Activated CD4-positive, alpha-beta T cell treated with anti-CD3 and anti-CD28 coated beads for 24 hours (primary cell): ENCODE data around the gene ZNF3.

Experiments
- DNase-seq, 2 donors: peaks; one replicate each; pipeline ENCODE4 v3.0.0-alpha.2; 2020; ENCODE audit warnings: low read depth in 2 of 2

Gene ZNF3

DNA sequence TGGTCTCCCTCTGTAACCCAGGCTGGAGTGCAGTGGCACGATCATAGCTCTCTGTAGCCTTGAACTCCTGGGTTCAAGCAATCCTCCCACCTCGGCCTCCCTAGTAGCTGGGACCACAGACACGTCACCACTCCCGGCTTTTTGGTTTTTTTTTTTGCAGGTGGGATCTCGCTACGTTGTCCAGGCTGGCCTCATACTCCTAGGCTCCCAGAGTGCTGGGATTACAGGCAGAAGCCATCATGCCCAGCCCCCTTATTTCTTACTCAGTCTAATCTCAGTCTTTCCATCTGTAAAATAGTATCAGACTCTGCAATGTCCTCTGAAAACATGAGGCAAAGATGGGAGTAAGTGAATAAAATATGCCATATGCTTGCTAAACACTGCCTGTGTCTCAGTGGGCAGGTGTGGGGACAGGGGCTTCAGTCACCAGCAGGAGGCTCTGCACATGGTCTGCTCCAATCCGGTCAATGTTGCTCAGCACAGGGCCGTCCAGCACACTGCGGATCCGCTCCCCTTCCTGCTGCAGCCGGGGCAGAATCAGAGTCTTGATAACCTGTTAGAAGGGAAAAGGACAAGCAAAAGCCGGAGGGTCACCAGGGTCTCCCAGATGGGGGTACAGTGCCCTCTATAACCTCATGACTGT lies 28.1 kb upstream of the ZNF3 start:
- DNase-seq = no peak

DNA sequence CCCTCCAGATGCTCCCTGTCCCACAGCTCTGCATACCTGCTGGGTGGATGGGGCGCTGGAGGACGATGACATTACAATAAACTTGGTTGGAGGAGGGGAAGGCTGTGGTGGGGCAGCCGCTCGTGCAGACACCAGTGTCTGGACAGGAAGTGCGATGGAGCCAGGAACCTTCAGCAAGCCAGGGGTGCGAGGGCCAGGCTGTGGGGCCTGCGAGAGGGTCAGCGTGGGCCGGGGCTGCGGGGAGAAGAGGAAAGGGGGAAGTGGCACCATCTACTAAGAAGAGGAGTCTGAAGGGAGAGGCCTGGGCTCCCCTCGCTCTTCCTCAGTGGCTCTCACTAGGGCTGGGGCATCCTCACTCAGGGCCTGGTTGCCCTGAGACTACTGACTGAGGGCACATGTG lies 26.4 kb upstream of the ZNF3 start:
- DNase-seq = no peak

- no peak for DNase-seq
Observed at GRCh38 chr7:100107125-100107737, 25.7 kb upstream of the ZNF3 start.

GRCh38 chr7:100106633-100107032 lies 25.1 kb upstream of the ZNF3 start:
- DNase-seq = no peak

DNA sequence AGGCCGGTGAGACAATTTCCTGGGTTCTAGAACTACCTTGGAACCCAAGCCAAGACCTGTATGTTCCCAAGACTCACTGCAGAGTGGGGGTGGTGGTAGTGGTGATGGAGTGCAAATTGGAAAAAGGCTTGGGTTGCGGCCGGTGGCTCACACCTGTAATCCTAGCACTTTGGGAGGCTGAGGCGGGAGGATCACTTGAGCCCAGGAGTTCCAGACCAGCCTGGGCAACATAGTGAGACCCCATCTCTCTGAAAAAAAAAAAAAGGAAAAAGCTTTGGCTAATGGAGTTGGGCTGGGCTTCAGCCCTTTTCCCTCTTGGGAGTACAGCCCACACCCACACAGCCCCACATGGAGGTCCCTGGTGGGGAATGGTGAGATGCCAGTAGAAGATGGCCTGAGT lies 24.0 kb upstream of the ZNF3 start:
- no peak for DNase-seq

DNA sequence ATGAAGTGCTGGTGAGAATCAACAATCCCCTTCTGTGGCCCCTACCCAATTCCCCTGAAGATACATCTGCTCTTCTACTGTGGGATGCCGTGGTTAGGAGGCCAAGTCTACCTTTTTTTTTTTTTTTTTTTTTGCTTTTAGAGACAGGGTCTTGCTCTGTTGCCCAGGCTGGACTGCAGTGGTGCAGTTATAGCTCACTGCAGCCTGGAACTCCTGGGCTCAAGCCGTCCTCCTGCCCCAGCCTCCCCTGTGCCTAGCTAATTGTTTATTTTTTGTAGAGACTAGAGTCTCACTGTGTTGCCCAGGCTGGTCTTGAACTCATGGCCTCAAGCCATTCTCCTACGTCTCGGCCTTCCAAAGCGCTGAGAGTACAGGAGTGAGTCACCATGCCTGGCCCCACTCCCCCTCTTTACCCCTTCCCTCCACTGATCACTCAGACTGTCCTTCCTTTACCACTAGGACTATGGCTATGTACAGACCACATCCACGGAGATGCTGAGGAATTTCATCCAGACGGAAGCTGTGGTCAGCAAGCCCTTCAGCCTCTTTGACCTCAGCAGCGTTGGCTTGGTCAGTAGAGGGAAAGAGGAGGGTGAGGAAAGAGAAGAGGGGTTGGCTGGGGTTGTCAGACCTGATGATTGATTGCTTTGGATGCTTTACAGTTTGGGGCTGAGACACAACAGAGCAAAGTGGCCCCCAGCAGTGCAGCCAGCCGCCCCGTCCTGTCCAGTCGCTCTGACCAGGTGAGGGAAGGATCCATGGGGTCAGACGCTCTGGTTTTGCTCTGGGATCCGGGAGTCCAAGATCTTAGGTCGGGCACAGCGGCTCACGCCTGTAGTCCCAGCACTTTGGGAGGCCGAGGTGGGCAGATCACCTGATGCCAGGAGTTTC lies 21.7 kb upstream of the ZNF3 start:
- DNase-seq = no peak

- DNase-seq = peak; percentile 95 to 96
Observed at GRCh38 chr7:100101016-100101862, 19.7 kb upstream of the ZNF3 start, which contains the start of the genes AP4M1 and MCM7. AP4M1 (plus strand) TSS chr7:100101643; CDS start chr7:100101715, 72 bp downstream. MCM7 (minus strand) TSS chr7:100101397; CDS start chr7:100101294, 103 bp downstream.

GRCh38 chr7:100100420-100101015 lies 19.0 kb upstream of the ZNF3 start:
- DNase-seq = peak; percentile 75

DNA sequence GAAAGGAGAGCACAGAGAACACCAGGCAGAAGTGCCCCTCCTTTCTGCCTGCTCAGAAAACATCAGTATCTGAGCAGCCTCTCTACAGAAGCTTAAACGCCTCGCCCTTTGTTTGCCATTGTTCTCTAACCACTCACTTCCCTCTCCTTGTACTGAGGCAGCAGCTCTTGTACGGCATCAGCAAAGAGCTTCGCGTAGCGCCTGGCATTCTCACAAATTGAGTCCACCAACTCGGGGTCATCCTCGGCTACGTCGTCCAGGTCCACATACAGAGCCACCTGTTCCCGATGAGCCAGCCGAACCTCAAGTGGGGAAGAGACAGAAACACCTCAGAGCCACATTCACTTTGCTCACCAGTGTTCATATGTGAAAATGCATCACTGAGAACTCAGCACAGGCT lies 17.9 kb upstream of the ZNF3 start:
- no peak for DNase-seq

GRCh38 chr7:100098913-100099312 lies 17.4 kb upstream of the ZNF3 start:
- no peak for DNase-seq

GRCh38 chr7:100095704-100096103 lies 14.2 kb upstream of the ZNF3 start:
- no peak for DNase-seq

DNA sequence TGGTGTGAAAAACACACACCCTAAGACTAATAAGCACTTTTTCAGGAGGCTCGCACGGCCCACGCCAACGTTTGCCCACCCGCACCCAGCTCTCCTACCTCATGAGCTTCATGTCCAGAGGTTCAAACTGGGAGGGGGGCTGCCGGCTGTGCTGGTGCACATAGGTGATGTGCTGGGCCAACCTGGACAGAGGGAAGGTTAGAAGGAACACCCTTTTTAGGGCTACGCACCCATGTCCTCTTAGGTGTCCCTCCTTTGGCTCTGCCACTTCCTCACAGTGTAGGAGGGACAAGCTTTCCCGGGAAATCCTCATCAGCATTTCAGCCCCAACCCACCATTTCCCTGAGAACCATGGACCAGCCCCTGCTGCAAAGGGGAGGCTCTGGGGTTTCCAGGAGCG lies 13.8 kb upstream of the ZNF3 start:
- no peak for DNase-seq

DNA sequence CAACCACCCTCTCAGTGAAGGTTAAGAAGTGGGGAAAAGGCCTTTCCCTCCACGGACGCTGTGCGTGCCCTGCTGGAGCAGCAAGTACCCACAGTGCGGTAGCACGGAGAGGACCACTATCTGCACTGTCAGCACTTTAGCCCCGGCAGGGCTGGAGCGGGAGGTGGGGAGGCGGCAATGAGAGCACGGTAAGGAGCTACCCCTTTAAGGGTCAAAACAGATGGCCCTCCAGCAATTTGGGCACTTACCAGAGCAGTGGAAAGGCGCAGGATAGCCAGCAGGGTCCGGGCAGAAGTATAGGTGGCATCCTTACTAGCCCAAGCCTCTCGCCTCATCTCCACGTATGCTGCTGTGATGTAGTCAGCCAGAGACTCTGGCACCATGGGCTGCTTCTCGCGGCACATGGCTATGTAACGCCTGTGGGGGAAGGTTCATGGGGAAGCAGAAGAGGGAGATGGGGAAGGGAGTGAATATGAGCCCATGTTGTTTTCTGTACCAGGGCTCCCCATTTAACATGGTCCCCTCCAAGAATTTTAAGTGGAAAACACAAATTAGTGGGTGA lies 12.5 kb upstream of the ZNF3 start:
- DNase-seq = no peak

DNA sequence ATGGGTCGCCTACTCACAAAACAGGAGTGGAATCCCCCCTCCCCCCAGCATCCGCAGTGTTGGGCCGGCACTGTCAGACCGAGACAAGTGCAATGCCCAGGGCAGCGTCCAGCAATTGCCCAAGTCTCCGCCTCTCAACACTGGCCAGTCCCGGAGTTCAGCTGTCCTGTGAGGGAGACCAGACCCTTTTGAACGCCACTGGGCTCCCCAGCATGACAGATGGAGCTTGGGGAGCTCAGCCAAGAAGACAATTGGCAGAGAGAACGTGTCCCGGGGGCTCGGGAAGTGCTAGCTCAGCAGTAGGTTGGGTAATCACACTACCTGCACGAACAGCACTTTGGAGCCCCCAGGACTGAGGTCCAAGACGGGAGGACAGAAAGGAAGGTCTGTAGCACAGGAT lies 12.0 kb upstream of the ZNF3 start:
- DNase-seq = no peak

- DNase-seq = no peak
Observed at GRCh38 chr7:100093054-100093453, 11.5 kb upstream of the ZNF3 start.

GRCh38 chr7:100091411-100092181 lies 10.1 kb upstream of the ZNF3 start:
- DNase-seq = no peak

GRCh38 chr7:100090527-100091410 lies 9.2 kb upstream of the ZNF3 start:
- no peak for DNase-seq

GRCh38 chr7:100089458-100090196 lies 8.1 kb upstream of the ZNF3 start:
- no peak for DNase-seq
